Tibial nerve (tissue), 4 donors: Measurements from ENCODE around the gene CHST12. TPM values are rescaled to one million over a fixed set of nuclear protein-coding genes. Genes with fewer than 3 reads are reported as not detected.

Source experiments
- DNase-seq, 2 donors: peaks; one replicate each; pipeline ENCODE4 v3.0.0-alpha.2; 2019; ENCODE audit warnings: low spot score in 2 of 2
- H3K27ac ChIP-seq, 4 donors: fragments of 200-600 bp; sonication (generic) in 3 of 4; one replicate each; pipeline ENCODE4 v1.5.1; 2017 to 2019; ENCODE audit warnings: mild to moderate bottlenecking in 1 of 4
- H3K27me3 ChIP-seq, 2 donors: fragments of 200-600 bp; sonication (generic) in 1 of 2; one replicate each; pipeline versions ENCODE4 v1.5.1 to v1.6.0; 2017 to 2019
- H3K36me3 ChIP-seq, 3 donors: fragments of 200-600 bp; sonication (generic); one replicate each; pipeline ENCODE4 v1.5.1; 2018 to 2019
- H3K4me1 ChIP-seq, 4 donors: fragments of 200-600 bp; sonication (generic) in 3 of 4; one replicate each; pipeline ENCODE4 v1.5.1; 2017 to 2019
- H3K4me3 ChIP-seq, 4 donors: fragments of 200-600 bp; sonication (generic) in 3 of 4; one replicate each; pipeline ENCODE4 v1.5.1; 2017 to 2019; ENCODE audit warnings: mild to moderate bottlenecking in 1 of 4, moderate library complexity in 1 of 4
- H3K9me3 ChIP-seq, 4 donors: fragments of 200-600 bp; sonication (generic) in 3 of 4; one replicate each; pipeline ENCODE4 v1.5.1; 2017 to 2019
- CTCF ChIP-seq, 5 experiments: fragments of 200-600 bp in 3 of 5; fragments of 450-650 bp in 2 of 5; sonication (generic) in 3 of 5; IDR thresholded peaks; one replicate each; pipeline ENCODE4 v1.5.1; 2016 to 2019; ENCODE audit warnings: antibody characterized with exemption in 5 of 5, mild to moderate bottlenecking in 3 of 5, moderate library complexity in 2 of 5
- EP300 ChIP-seq, 2 donors: sonication (generic); formaldehyde crosslinking; IDR thresholded peaks; one replicate each; pipeline ENCODE4 v1.6.1; 2017; ENCODE audit warnings: antibody characterized with exemption in 2 of 2, mild to moderate bottlenecking in 1 of 2
- POLR2A ChIP-seq, 2 donors: fragments of 450-650 bp; IDR thresholded peaks; one replicate each; pipeline ENCODE4 v1.6.1; 2017; ENCODE audit warnings: antibody characterized with exemption in 2 of 2, mild to moderate bottlenecking in 2 of 2, moderate library complexity in 2 of 2
- WGBS, 2 donors: methylation state at CpG; one replicate each; pipeline ENCODE4 v1.1.5; 2018; 5-methylcytosine and 5-hydroxymethylcytosine counted together
- total RNA-seq, 4 donors: library from RNA; depleted of rRNA; stranded (reverse); fragments of >200 nt; gene quantifications; one replicate each; pipeline ENCODE4 v1.1.0, GENCODE V29; 2016

The CHST12 gene
- total RNA-seq, 4 donors from 2014 or later, result 21.0 to 29.9 (median 29.3) TPM

- Histone ChIP-seq H3K27me3 (no peaks in the 10 kb centered on the region), H3K4me3 (no peak overlapping the region), H3K4me1 (peaks cover 0 to 30% (median 4%) of the 10 kb centered on the region in 4 donors), H3K36me3 (peaks cover 0 to 80% (median 8%) of the 10 kb centered on the region in 3 donors), H3K27ac (no peak overlapping the region), H3K9me3 (peaks cover 0 to 14% (median 0%) of the 10 kb centered on the region in 4 donors)
- 91 to 93% methylated on average over 5 of the region's 5 CpGs for WGBS, 2 donors
- no peak for TF ChIP-seq EP300 (IDR thresholded peaks at IDR 0.05)
- no peak for TF ChIP-seq POLR2A (IDR thresholded peaks at IDR 0.05)
- no peak for TF ChIP-seq CTCF (IDR thresholded peaks at IDR 0.05)
- no peak for DNase-seq
These were observed 31.7 kb downstream of the CHST12 start for GRCh38 chr7:2435146-2435545.

- Histone ChIP-seq H3K27me3 (no peaks in the 10 kb centered on the region), H3K27ac (peak overlapping the region in 1 of 4 donors; percentile 28), H3K4me1 (peaks cover 0 to 40% (median 4%) of the 10 kb centered on the region in 4 donors), H3K9me3 (peaks cover 0 to 1% (median 0%) of the 10 kb centered on the region in 4 donors), H3K4me3 (no peak overlapping the region), H3K36me3 (peaks cover 0 to 68% (median 8%) of the 10 kb centered on the region in 3 donors)
- DNase-seq, result no peak
- TF ChIP-seq CTCF (IDR thresholded peaks at IDR 0.05), result no peak
- TF ChIP-seq POLR2A (IDR thresholded peaks at IDR 0.05), result no peak
- no peak for TF ChIP-seq EP300 (IDR thresholded peaks at IDR 0.05)
- WGBS, 2 donors, result 76 to 79% methylated on average over 25 of the region's 25 CpGs
These were observed 33.1 kb downstream of the CHST12 start for GRCh38 chr7:2436341-2437104.

- 71 to 85% methylated on average over 9 of the region's 9 CpGs for WGBS, 2 donors
- Histone ChIP-seq H3K4me1 (peaks cover 0 to 40% (median 4%) of the 10 kb centered on the region in 4 donors), H3K36me3 (peaks cover 0 to 70% (median 8%) of the 10 kb centered on the region in 3 donors), H3K4me3 (no peak overlapping the region), H3K27me3 (no peaks in the 10 kb centered on the region), H3K9me3 (no peaks in the 10 kb centered on the region), H3K27ac (peak overlapping the region in 1 of 4 donors; percentile 28)
- no peak for TF ChIP-seq EP300 (IDR thresholded peaks at IDR 0.05)
- no peak for TF ChIP-seq POLR2A (IDR thresholded peaks at IDR 0.05)
- TF ChIP-seq CTCF (IDR thresholded peaks at IDR 0.05), result no peak
- DNase-seq, result no peak
These were observed 33.7 kb downstream of the CHST12 start for GRCh38 chr7:2437136-2437535.

- peaks cover 0 to 40% (median 4%) of the 10 kb centered on the region in 4 donors for H3K4me1 ChIP-seq
- H3K27me3 ChIP-seq, result no peaks in the 10 kb centered on the region
- TF ChIP-seq CTCF (IDR thresholded peaks at IDR 0.05) (no peak), POLR2A (IDR thresholded peaks at IDR 0.05) (no peak), EP300 (IDR thresholded peaks at IDR 0.05) (no peak)
- 67 to 69% methylated on average over 14 to 15 of the region's 16 CpGs for WGBS, 2 donors
- H3K27ac ChIP-seq, result peak overlapping the region in 2 of 4 donors; percentile 28 to 62
- H3K9me3 ChIP-seq, result no peaks in the 10 kb centered on the region
- no peak overlapping the region for H3K4me3 ChIP-seq
- DNase-seq, result no peak
- peaks cover 0 to 70% (median 8%) of the 10 kb centered on the region in 3 donors for H3K36me3 ChIP-seq
These were observed 34.2 kb downstream of the CHST12 start for GRCh38 chr7:2437537-2438148.

- DNase-seq, result no peak
- Histone ChIP-seq H3K27ac (peak overlapping the region in 2 of 4 donors; percentile 28 to 62), H3K36me3 (peaks cover 0 to 68% (median 8%) of the 10 kb centered on the region in 3 donors), H3K9me3 (no peaks in the 10 kb centered on the region), H3K4me3 (no peak overlapping the region), H3K27me3 (no peaks in the 10 kb centered on the region), H3K4me1 (peaks cover 0 to 40% (median 4%) of the 10 kb centered on the region in 4 donors)
- TF ChIP-seq CTCF (IDR thresholded peaks at IDR 0.05) (no peak), EP300 (IDR thresholded peaks at IDR 0.05) (no peak), POLR2A (IDR thresholded peaks at IDR 0.05) (no peak)
- 77 to 79% methylated on average over 3 to 7 of the region's 7 CpGs for WGBS, 2 donors
These were observed 34.8 kb downstream of the CHST12 start for GRCh38 chr7:2438186-2438585.
